Kidney glomerular epithelial cell (primary cell): ENCODE results near the gene LENG8.
"Not testable (repeated sequence)": the region's sequence is repeated elsewhere in the genome, so short reads cannot be mapped to it uniquely, and the experiment has no call there.

Source experiments
- DNase-seq: peaks from one replicate; lab custom pipeline; 2025; lab: John Stamatoyannopoulos, UW

The LENG8 gene

DNA sequence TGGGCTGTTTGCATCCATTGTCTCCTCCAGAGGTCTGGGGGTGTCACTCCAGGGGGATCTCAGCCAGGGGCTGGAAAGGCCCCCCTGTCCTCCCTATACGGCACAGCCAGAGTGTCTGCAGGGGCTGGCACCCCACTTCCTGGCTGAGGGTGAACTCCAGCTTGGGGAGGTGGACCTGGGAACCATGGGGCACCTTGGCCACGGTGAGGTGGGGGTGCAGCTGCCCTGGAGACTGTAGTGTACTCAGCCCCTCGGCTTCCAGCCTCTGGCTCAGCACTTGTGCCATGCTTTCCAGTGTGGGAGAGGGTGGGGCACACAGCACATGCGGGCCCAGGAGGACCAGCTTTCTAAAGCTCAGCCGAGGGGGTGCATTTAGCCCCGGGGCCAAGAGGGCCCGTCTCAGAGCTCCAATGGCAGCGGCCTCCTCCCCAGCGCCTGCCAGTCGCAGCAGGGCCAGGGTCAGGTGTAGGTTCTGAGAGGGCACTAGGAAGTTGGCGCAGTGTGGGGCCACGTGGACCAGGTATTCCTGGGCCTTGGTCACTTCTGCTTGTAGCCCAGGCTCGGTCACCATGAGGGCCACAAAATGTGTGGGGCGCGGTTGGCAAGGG, 13.2 kb downstream of the LENG8 start:
- no peak for DNase-seq

DNA sequence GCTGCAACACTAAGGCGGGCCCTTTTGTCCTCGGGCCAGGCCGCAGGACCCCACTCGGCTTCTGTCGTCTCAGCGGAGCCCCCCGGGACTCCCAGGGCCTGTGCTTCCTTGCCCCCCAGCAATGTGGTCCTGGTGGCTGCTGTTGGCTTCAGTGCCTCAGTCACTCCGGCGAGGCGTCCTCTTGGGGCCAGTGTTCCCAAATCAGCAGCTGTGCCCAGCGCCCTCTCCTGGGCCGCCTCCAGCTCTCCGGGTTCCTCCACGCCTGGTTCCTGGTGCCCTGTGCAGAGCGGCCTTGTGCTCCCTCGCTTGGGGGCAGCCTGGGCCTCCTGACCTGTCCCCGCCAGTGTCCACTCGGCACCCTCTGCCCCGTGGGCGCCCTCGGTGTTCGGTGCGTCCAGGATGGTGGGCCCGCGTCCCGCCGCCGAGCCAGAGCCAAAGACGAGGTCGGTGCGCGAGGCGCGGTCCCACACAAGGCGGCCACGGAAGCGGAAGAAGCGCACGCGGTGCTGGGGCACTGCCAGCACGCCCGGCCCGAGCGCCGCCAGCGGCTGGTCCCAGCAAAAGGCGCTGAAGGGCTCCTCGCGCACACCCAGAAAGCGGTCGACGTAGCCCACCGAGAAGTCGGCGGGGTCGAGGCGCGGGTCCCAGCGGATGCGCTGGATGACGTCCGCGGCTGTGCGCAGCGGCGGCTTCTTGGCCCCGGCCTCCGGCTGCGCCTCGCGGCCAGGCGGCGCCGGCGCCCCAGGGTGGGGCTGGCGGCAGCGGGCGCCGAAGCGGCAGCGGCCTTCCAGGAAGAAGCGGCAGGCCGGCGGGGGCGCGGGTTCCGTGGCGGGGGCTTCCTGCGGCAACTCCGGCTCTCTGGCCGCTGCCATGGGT, 13.9 kb downstream of the LENG8 start:
- DNase-seq: no peak

DNA sequence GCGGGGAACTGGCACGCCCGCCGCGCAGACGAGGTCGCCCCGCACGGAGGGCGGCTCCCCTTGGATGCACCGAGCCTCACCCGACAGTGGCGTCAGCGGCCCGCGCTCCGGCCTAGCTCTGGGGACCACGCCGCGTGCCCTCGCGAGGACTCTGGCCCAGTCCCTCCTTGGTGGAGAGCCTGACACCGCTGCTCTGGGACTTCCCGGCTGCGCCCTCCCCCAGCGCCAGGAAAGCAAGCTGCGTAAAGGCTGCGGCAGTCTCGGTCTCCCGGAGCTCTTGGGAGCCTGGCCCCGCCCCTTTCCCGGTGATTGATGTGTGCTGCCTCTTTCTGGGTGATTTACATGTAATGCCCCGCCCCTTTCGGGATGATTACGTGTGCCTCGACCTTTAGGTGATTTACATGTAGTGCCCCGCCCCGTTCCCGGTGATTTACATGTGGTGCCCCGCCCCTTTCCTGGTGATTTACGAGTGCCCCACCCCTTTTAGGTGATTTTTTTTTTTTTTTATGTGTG, 14.6 kb downstream of the LENG8 start, which contains the start of gene LENG9:
TSS of gene LENG9 (minus strand) at position 248 of the 513 bp plus-strand sequence. CDS start 252 bp downstream, outside the sequence.
- peak; percentile 96 for DNase-seq

DNA sequence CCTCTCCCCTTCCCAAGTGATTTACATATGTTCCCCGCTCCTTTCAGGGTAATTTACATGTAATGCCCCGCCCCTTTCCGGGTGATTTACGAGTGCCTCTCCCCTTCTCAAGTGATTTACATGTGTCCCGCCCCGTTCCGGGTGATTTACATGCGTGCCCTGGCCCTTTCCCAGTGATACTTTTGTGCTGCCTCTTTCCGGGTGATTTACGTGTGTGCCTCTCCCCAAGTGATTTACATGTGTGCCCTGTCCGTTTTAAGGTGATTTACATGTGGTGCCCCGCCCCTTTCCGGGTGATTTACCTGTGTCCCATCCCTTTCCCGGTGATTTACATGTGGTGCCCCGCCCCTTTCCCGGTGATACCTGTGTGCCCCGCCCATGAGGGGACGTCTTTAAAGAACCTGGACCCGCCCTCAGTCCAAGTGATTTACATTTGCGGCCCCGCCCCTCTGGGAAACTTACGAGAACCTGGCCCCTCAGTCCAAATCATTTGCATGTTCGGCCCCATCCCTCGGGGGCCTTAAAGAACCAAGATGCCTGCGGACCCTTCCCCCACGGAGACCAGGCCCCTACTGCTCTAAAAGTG, 15.1 kb downstream of the LENG8 start:
- peak; percentile 95 for DNase-seq

DNA sequence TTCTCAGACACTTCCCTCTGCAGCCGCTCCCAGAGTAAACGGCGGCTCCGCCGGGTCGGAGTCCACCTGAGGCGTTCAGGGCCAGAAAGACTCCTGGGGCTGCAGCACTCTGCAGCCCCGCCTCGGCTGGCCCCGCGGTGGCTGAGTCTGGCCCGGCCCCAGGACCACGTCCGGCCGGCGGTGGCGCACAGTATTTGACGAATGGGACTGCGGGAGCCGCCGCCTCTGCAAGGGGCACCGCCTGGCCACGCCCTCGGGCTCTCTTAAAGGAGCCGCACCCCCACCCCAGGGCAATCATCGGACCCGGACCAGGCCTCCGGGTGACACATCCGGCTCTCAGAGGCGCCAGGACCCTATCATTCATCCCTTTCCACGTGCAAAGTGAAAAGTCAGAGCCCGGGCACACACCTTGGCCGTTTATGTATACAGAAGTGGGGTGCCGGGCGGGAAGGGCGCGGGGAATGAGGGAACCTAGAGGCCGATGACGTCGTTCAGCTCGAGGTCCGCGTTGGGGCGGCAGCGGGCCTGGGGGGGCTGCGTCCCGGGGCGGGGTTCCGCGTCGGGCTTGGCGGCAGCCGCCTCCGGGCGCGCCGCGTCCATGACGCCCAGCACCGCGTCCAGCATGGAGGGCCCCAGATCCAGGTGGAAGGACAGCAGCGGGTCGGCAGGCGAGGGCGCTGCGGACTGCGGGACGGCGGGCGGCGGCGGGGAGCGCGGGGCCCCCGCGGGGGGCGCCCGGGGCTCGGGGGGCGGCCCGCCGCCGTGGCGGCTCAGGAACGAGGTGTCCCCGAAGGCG, 15.8 kb downstream of the LENG8 start:
- peak; percentile 63 for DNase-seq

DNA sequence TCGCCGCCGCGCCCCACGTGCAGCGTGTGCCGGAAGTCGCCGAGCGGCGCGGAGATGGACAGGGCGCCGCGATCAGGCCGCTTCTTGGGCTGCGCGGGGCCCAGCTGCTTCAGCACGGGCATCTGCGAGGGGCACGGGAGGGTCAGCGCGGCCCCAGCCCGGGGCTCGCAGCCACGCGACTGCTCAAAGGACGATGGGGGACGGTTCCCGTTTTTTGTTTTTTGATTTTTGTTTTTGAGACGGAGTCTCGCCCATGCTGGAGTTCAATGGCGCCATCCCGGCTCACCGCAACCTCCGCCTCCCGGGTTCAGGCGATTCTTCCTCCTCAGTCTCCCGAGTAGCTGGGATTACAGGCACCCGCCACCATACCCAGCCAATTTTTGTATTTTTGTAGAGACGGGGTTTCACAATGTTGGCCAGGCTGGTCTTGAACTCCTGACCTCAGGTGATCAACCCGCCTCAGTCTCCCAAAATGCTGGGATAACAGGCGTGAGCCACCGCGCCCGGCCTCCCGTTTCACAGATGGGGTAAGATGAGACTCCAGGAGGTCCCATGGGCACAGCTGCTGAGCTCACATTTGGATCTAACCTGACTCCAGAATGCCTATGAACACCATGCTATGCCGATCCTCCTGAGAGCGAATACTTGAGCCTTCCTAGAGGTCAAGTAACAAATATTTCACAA, 16.6 kb downstream of the LENG8 start:
- no peak for DNase-seq

DNA sequence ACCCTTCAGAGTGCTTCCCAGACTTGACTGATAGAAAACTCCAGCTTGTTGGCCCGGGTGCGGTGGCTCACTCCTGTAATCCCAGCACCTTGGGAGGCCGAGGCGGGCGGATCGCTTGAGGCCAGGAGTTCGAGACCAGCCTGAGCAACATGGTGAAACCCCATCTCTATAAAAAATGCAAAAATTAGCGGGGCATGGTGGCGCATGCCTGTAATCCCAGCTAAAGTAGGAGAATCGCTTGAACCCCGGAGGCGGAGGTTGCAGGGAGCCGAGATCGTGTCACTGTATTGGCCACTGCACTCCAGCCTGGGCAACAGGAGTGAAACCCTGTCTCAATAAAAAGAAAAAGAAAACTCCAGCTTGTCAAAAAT, 17.1 kb downstream of the LENG8 start:
- DNase-seq: not testable (repeated sequence)

DNA sequence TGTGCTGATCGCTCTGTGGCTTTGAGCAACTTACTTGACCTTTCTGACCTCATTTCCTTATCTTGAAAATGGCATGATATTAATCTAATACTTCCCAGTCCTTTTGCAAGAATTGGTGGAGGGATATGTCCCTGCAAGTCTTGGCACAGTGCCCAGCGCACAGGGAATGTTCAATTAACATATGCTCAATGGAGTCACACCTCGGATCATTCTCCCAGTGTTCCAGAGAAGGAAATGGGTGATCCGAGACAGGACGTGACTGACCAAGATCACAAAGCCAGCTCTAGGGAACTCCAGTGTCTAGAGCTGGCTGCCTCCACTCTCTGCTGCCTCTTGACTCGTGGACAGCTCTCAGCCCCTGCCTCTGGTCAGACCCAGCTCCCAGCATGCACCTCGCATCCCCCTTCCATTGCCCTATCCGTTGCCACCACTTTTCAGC, 20.5 kb downstream of the LENG8 start:
- no peak for DNase-seq

DNA sequence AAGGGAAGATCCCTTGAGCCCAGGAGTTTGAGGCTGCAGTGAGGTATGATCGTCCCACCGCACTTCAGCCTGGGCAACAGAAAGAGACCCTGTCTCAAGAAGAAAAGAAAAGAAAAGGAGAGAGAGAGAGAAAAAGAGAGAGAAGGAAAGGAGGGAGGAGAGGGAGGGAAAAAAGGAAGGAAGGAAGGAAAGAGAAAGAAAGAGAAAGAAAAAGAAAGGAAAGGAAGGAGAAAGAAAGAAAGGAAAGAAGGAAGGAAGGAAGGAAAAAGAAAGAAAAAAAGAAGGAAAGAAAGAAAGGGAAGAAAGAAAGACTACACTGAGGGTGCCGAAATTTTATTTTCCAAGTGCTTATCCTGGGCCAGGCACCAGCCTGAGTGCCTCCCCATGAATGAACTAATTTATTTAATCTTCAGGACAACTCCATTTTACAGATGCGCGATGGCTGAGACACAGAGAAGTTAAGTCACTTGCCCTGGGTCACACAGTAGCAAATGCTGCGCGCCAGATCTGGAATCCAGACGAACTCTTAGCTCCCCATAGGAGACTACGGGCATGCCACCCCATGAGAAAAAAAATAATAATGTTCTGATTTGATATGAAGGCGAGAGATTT, 21.4 kb downstream of the LENG8 start:
- DNase-seq: no peak

DNA sequence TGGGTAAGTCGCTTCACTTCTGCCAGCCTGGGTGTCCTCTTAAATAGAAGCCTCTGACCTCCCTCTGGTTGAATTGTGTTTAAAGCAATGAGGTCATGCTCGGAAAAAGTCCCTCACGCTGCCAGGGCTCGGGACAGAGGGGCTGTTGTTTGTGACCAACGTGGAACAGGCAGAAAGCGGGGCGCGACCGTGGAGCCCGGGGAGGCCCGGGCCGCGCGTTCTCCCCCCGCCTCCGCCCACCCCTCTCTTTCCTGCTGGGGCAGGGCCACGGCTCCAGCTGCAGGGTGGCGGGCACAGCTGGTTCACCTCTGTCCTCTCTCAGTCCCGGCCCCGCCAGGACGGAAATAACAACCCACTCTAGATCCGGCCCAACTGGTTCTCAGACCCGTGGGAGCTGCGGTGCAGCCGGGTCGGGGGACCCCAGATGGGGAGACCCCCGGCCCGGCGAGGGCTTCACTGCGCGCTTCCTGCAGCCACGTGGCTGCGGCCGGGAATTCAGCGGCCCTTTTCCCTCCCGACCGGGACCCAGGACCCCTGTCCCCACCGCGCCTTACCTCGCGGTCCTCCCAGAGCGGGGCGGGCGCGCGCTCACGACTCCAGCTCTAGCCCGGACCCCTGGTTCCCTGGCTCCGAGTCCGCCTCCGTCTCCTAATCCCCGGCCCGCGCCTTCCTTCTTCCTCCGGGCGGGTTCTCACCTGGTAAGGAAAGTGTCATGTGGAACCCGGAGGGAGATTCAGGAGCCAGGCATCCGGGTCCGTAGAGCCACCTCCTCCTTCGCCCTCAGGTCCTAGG, 22.2 kb downstream of the LENG8 start:
- no peak for DNase-seq

DNA sequence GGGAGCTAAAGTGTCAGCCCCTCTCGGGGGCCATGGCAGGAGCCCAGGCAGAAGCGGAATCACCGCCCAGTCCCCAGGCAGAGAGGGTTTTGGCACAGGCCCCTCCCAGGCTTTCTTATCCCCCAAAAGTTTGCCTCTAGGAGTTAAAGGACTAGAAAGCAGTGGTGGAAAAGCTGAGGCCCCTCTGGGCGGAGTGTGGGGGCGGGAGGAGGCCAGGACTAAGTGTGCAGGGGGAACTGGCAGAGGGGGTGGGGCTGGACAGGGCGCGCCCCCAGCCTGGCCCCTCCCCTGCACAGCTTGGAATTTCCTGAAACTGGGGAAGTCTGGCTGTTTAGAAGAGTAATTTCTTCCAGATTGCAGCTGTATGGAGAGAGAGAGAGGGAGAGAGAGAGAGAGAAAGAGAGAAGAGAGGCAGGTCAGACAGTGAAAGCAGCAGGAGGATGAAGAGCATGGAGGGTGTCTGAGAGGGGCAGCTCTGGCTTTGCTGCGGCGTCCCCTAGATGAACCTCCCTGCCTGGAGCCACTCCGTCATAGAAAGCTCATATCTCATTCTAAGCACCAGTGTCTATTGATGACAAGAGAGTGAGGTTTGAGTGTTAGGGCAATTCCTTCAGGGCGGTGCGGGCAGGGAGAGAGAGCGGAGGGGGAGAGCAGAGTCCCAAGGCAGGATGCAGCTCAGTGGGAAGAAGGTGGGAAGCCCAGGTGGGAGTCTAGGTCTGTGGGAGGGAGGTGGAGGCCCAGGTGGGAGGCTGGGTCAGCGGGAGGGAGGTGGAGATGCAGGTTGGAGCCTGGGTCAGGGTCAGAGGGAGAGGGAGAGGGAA, 24.3 kb downstream of the LENG8 start, which contains the start of gene CDC42EP5:
TSS of gene CDC42EP5 (minus strand) at position 226 of the 821 bp plus-strand sequence. CDS start 7,749 bp downstream, outside the sequence.
- no peak for DNase-seq

DNA sequence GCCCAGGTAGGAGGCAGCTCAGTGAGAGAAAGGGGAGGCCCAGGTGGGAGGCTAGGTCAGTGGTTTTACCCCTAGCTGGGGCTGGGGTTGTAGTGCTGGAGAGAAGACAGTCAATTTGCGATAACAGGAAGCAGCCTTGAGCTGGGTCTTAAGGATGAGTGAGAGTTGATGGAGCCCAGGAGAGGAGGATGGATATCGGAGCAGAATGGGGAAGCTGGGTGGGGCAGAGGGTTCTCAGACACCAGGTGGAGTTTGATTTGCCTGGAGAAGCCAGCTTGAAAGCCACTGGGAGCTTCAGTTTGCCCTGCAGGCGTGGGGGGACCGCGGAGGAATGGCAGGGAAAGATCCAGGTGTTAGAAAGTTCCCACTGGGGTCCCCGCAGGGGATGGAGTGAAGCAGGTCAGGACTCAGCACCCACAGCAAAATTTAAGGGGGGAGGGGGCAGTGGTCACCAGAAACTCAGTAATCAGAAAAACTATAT, 24.9 kb downstream of the LENG8 start:
- DNase-seq: no peak

DNA sequence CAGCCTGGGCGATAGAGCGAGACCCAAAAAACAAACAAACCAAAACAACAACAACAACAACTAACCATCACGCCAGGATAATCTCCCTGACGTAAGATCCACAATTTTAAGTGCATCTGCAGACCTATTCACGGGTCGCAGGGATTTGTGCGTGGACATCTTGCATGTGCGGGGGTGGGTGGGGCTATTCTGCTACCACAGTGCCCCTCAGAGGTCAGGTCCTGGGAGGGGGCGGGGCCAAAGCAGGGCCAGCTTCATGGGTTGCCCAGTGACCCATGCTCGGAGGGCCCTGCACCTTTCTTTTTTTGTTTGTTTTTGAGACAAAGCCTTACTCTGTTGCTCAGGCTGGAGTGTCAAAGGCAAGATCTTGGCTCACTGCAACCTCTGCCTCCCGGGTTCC, 26.7 kb downstream of the LENG8 start:
- no peak for DNase-seq

DNA sequence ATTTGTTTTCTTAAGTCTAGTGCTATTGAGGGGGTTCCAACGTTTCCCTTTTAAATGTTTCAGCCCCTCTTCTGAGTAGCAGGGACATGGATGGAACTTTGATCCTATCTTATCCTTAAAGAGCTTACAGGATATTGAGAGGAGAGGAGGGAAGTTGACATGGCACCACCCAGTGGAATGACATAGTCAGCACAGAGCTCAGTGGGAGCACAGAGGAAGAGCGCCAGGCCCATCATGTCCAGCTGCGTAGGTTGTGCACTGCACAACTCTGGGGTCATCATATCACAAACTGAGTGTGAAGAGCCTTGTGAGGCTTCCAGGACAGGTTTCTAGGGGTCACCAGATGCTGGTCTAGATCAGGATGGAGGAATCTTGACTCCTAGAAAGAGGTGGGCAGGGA, 28.7 kb downstream of the LENG8 start:
- no peak for DNase-seq

DNA sequence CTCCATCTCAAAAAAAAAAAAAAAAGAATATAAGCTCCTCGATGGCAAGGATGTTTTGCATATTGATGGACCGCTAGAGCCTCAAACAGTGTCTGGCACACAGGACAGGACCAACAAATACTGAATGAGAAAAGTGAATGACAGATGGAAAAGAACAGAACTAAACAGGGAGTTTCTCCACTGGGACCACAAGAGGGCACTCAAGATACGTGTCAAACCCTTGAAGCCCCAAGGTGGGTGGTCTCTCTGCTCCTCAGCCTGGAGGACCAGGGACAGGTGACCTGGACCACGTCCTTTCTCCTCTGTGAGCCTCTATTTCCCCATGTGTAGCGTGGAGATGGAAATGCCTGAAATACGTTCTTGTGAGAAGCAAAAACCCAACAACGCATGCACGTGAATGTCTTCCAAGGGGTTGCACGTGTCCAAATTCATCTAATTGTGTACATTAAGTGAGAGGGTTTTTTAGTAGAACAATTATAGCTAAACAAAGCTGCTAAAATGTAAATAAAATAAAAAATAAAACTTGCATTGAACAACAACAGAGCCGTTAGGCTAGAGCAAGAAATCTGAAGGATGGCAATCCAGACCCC, 29.8 kb downstream of the LENG8 start:
- DNase-seq: no peak

DNA sequence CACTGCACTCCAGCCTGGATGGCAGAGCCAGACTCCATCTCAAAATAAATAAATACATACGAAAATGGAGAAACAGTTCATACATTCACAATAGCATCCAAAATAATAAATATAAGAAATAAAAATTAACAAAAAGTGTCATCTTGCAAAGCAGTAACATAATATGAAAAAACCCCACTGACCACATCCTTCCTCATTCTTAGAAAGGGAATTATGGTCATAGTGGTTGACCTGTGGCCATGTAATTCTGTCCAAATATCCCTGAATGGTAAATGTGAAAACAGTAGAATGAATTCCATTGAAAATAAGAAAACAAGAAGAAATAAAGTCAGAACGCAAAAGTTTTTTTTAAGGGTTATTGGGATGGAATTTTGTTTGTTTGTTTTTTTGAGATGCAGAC, 31.1 kb downstream of the LENG8 start:
- DNase-seq: no peak

DNA sequence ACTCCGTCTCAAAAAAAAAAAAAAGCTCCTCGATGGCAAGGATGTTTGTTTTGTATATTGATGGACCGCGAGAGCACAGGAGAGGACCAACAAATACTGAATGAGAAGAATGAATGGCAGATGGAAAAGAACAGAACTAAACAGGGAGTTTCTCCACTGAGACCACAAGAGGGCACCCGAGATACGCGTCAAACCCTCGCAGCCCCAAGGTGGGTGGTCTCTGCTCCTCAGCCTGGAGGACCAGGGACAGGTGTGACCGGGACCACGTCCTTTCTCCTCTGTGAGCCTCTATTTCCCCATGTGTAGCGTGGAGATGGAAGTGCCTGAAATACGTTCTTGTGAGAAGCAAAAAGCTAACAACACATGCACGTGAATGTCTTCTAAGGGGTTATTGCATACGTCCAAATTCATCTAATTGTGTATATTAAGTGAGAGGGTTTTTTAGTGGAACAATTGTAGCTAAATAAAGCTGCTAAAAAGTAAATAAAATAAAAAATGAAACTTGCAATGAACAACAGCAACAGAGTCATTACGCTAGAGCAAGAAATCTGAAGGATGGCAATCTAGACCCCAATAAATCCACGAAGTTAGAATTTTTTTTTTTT, 32.4 kb downstream of the LENG8 start:
- peak; percentile 30 for DNase-seq

DNA sequence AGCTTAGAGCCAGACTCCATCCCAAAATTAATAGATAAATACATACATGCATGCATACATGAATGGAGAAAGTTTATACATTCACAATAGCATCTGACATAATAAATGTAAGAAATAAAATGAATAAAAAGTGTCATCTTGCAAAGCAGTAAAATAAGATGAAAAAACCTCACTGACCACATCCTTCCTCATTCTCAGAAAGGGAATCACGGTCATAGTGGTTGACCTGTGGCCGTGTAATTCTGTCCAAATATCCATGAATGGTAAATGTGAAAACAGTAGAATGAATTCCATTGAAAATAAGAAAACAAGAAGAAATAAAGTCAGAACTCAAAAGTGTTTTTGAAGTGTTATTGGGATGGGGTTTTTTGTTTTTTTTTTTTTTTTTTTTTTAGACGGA, 33.9 kb downstream of the LENG8 start:
- DNase-seq: no peak
